Gastrocnemius medialis (tissue), 4 donors: ENCODE data around the gene RTL5. TPM values are rescaled to one million over a fixed set of nuclear protein-coding genes. Genes with fewer than 3 reads are reported as not detected.

Source experiments
- ATAC-seq, 2 donors: fragments of 150-250 bp; one replicate each; pipeline ENCODE4 v1.9.1; 2016
- DNase-seq, 2 donors: peaks; one replicate each; pipeline ENCODE4 v3.0.0-alpha.2; 2019
- H3K27ac ChIP-seq, 4 donors: fragments of 200-600 bp; sonication (generic); 1 replicate in 1 of 4; 2 replicates in 3 of 4; pipeline ENCODE4 v1.5.1; 2016 to 2018; ENCODE audit warnings: mild to moderate bottlenecking in 2 of 4, moderate library complexity in 1 of 4
- H3K27me3 ChIP-seq, 3 donors: fragments of 200-600 bp; sonication (generic) in 2 of 3; 1 replicate in 1 of 3; 2 replicates in 2 of 3; pipeline versions ENCODE4 v1.5.1 to v1.6.0; 2016 to 2019; ENCODE audit warnings: mild to moderate bottlenecking in 1 of 3, moderate library complexity in 1 of 3
- H3K36me3 ChIP-seq, 2 donors: fragments of 200-600 bp; sonication (generic) in 1 of 2; one replicate each; pipeline ENCODE4 v1.5.1; 2017 to 2018
- H3K4me1 ChIP-seq, 2 donors: fragments of 200-600 bp; sonication (generic) in 1 of 2; one replicate each; pipeline ENCODE4 v1.5.1; 2016 to 2017; ENCODE audit warnings: mild to moderate bottlenecking in 2 of 2
- H3K4me3 ChIP-seq, 4 donors: fragments of 200-600 bp; sonication (generic) in 3 of 4; 1 replicate in 1 of 4; 2 replicates in 3 of 4; pipeline ENCODE4 v1.5.1; 2016 to 2019; ENCODE audit warnings: mild to moderate bottlenecking in 2 of 4
- H3K9me3 ChIP-seq, 3 donors: fragments of 200-600 bp; sonication (generic) in 2 of 3; 1 replicate in 1 of 3; 2 replicates in 2 of 3; pipeline ENCODE4 v1.5.1; 2016 to 2019
- CTCF ChIP-seq, 5 experiments: fragments of 450-650 bp in 3 of 5; fragments of 200-600 bp in 2 of 5; sonication (generic) in 2 of 5; IDR thresholded peaks in 4 of 5; conservative IDR thresholded peaks in 1 of 5; 1 replicate in 4 of 5; 2 replicates in 1 of 5; pipeline ENCODE4 v1.5.1; 2016 to 2019; ENCODE audit warnings: antibody characterized with exemption in 5 of 5, mild to moderate bottlenecking in 3 of 5, moderate library complexity in 3 of 5
- POLR2A ChIP-seq, 2 donors: fragments of 450-650 bp; IDR thresholded peaks; one replicate each; pipeline ENCODE4 v1.6.1; 2017; ENCODE audit warnings: antibody characterized with exemption in 2 of 2, mild to moderate bottlenecking in 2 of 2, moderate library complexity in 2 of 2
- in situ Hi-C, 4 donors: fragments of 200-750 bp; cut with MboI; loops; one replicate each; pipeline versions ENCODE4 v1.15.0 to v1.8.0; 2017; ENCODE audit warnings: low sequenced_read_pairs in 4 of 4
- intact Hi-C: fragments of 100-400 bp; cut with DNase I; formaldehyde crosslinking; loops from one replicate; pipeline ENCODE4 v1.15.1; 2023; ENCODE audit warnings: low total_unique reads
- total RNA-seq, 4 donors: library from RNA; depleted of rRNA; stranded (reverse); fragments of >200 nt; gene quantifications; one replicate each; pipeline versions ENCODE4 v1.1.0 to v1.2.3, GENCODE V29; 2016

RTL5 gene
- total RNA-seq, 4 donors from 2014 or later = 0.44 to 0.71 (median 0.50) TPM

- H3K27ac ChIP-seq = no peak overlapping the region
- no peaks in the 10 kb centered on the region for H3K9me3 ChIP-seq
- ATAC-seq = no peak
- DNase-seq = no peak
- in situ Hi-C loops = no loop called here
- no peak overlapping the region for H3K4me3 ChIP-seq
- no peak for TF ChIP-seq CTCF (IDR thresholded peaks at IDR 0.05 in 4 of 5, conservative IDR thresholded peaks at IDR 0.05 in 1 of 5)
- TF ChIP-seq POLR2A (IDR thresholded peaks at IDR 0.05) = no peak
- intact Hi-C loops = no loop called here
- H3K27me3 ChIP-seq = no peaks in the 10 kb centered on the region
- H3K4me1 ChIP-seq = no peaks in the 10 kb centered on the region
- H3K36me3 ChIP-seq = no peaks in the 10 kb centered on the region
These were observed 23.0 kb downstream of the RTL5 start for GRCh38 chrX:72108666-72109065.

- Histone ChIP-seq H3K27ac (no peak overlapping the region), H3K4me1 (no peaks in the 10 kb centered on the region), H3K9me3 (no peaks in the 10 kb centered on the region), H3K27me3 (no peaks in the 10 kb centered on the region), H3K36me3 (no peaks in the 10 kb centered on the region), H3K4me3 (no peak overlapping the region)
- intact Hi-C loops (no loop called here), in situ Hi-C loops (no loop called here)
- no peak for ATAC-seq
- TF ChIP-seq CTCF (IDR thresholded peaks at IDR 0.05 in 4 of 5, conservative IDR thresholded peaks at IDR 0.05 in 1 of 5) = no peak
- no peak for TF ChIP-seq POLR2A (IDR thresholded peaks at IDR 0.05)
- no peak for DNase-seq
These were observed 23.7 kb downstream of the RTL5 start for GRCh38 chrX:72107841-72108595.

- ATAC-seq = no peak
These were observed 24.4 kb downstream of the RTL5 start for GRCh38 chrX:72107320-72107719.

GRCh38 chrX:72105436-72105835 lies 26.3 kb downstream of the RTL5 start:
- intact Hi-C loops = no loop called here
- H3K27ac ChIP-seq = no peak overlapping the region
- H3K36me3 ChIP-seq = no peaks in the 10 kb centered on the region
- no peaks in the 10 kb centered on the region for H3K27me3 ChIP-seq
- H3K4me3 ChIP-seq = no peak overlapping the region
- H3K9me3 ChIP-seq = no peaks in the 10 kb centered on the region
- TF ChIP-seq POLR2A (IDR thresholded peaks at IDR 0.05) (no peak), CTCF (IDR thresholded peaks at IDR 0.05 in 4 of 5, conservative IDR thresholded peaks at IDR 0.05 in 1 of 5) (no peak)
- DNase-seq (no peak), ATAC-seq (no peak)
- H3K4me1 ChIP-seq = no peaks in the 10 kb centered on the region
- in situ Hi-C loops = no loop called here

More at GRCh38 chrX:72107320-72107719, 24.4 kb downstream of the RTL5 start:
- DNase-seq = no peak
- H3K9me3 ChIP-seq = no peaks in the 10 kb centered on the region
- H3K4me1 ChIP-seq = no peaks in the 10 kb centered on the region
- H3K36me3 ChIP-seq = no peaks in the 10 kb centered on the region
- in situ Hi-C loops = no loop called here
- no peaks in the 10 kb centered on the region for H3K27me3 ChIP-seq
- intact Hi-C loops = no loop called here
- H3K4me3 ChIP-seq = no peak overlapping the region
- TF ChIP-seq POLR2A (IDR thresholded peaks at IDR 0.05) = no peak
- H3K27ac ChIP-seq = no peak overlapping the region

- ATAC-seq = no peak
- H3K36me3 ChIP-seq = no peaks in the 10 kb centered on the region
- no peaks in the 10 kb centered on the region for H3K27me3 ChIP-seq
- no peak overlapping the region for H3K27ac ChIP-seq
- intact Hi-C loops (no loop called here), in situ Hi-C loops (no loop called here)
- no peak for DNase-seq
- TF ChIP-seq POLR2A (IDR thresholded peaks at IDR 0.05) (no peak), CTCF (IDR thresholded peaks at IDR 0.05 in 4 of 5, conservative IDR thresholded peaks at IDR 0.05 in 1 of 5) (no peak)
- H3K4me3 ChIP-seq = no peak overlapping the region
- no peaks in the 10 kb centered on the region for H3K4me1 ChIP-seq
- no peaks in the 10 kb centered on the region for H3K9me3 ChIP-seq
These were observed 29.0 kb downstream of the RTL5 start for GRCh38 chrX:72102760-72103159.
